GM23338 (cell line): ENCODE results near the gene BCAS1. TPM values are rescaled to one million over a fixed set of nuclear protein-coding genes. Genes with fewer than 3 reads are reported as not detected.

Experiments used
- ATAC-seq: fragments of 200-7000 bp; cut with Tn5 transposase; 3 replicates; pipeline ENCODE4 v1.9.1; 2020
- DNase-seq: peaks from one replicate; pipeline ENCODE4 v3.0.0-alpha.2; 2015; ENCODE audit warnings: low spot score
- H2AFZ ChIP-seq: fragments of 200-600 bp; sonication (generic); 2 replicates; pipeline ENCODE4 v1.8.0; 2016; ENCODE audit warnings: antibody characterized with exemption, mild to moderate bottlenecking, moderate library complexity
- H3F3A ChIP-seq: fragments of 200-600 bp; sonication (generic); replicated peaks from 2 replicates; pipeline ENCODE4 v1.8.0; 2017; ENCODE audit warnings: antibody characterized with exemption, mixed run types, low read depth
- H3K27ac ChIP-seq: fragments of 200-600 bp; sonication (generic); 2 replicates; pipeline ENCODE4 v1.6.1; 2016; ENCODE audit warnings: low read depth
- H3K27me3 ChIP-seq: fragments of 200-600 bp; sonication (generic); 2 replicates; pipeline ENCODE4 v1.8.0; 2016; ENCODE audit warnings: mild to moderate bottlenecking, mixed run types, moderate library complexity; ENCODE audit not compliant: insufficient read depth
- H3K36me3 ChIP-seq: fragments of 200-600 bp; sonication (generic); 2 replicates; pipeline ENCODE4 v1.8.0; 2016; ENCODE audit warnings: mild to moderate bottlenecking; ENCODE audit not compliant: insufficient read depth
- H3K4me1 ChIP-seq: fragments of 200-600 bp; sonication (generic); 2 replicates; pipeline ENCODE4 v1.8.0; 2016; ENCODE audit warnings: mild to moderate bottlenecking, moderate library complexity; ENCODE audit not compliant: insufficient read depth
- H3K4me2 ChIP-seq: fragments of 200-600 bp; sonication (generic); 2 replicates; pipeline ENCODE4 v1.7.1; 2017; ENCODE audit warnings: mixed run types
- H3K4me3 ChIP-seq: fragments of 200-600 bp; sonication (generic); 2 replicates; pipeline ENCODE4 v1.6.1; 2016; ENCODE audit warnings: mixed run types
- H3K79me2 ChIP-seq: fragments of 200-600 bp; sonication (generic); replicated peaks from 2 replicates; pipeline ENCODE4 v1.8.0; 2017; ENCODE audit warnings: mild to moderate bottlenecking; ENCODE audit not compliant: insufficient read depth
- H3K9me2 ChIP-seq: fragments of 200-600 bp; sonication (generic); 2 replicates; pipeline ENCODE4 v1.8.0; 2017; ENCODE audit not compliant: insufficient read depth
- H4K20me1 ChIP-seq: fragments of 200-600 bp; sonication (generic); replicated peaks from 2 replicates; pipeline ENCODE4 v1.8.0; 2017; ENCODE audit warnings: mild to moderate bottlenecking; ENCODE audit not compliant: insufficient read depth
- H3K27ac Mint-ChIP-seq: 2 replicates; pipeline ENCODE4 v1.8.0; 2020; ENCODE audit warnings: inconsistent platforms, mild to moderate bottlenecking, moderate library complexity, mixed read lengths
- H3K27me3 Mint-ChIP-seq: 3 replicates; pipeline ENCODE4 v1.8.0; 2022; ENCODE audit warnings: low read depth, mild to moderate bottlenecking, moderate library complexity, mixed read lengths, inconsistent platforms; ENCODE audit not compliant: insufficient read depth, poor library complexity
- H3K36me3 Mint-ChIP-seq: 3 replicates; pipeline ENCODE4 v1.8.0; 2021; ENCODE audit warnings: low read depth, mild to moderate bottlenecking, inconsistent platforms, moderate library complexity, mixed read lengths
- H3K4me1 Mint-ChIP-seq: 3 replicates; pipeline ENCODE4 v1.8.0; 2020; ENCODE audit warnings: mild to moderate bottlenecking, inconsistent platforms, mixed read lengths
- H3K4me3 Mint-ChIP-seq: 3 replicates; pipeline ENCODE4 v1.8.0; 2021; ENCODE audit warnings: moderate library complexity, mild to moderate bottlenecking, inconsistent platforms, mixed read lengths
- H3K9me3 Mint-ChIP-seq: 3 replicates; pipeline ENCODE4 v1.8.0; 2020; ENCODE audit warnings: moderate library complexity, mild to moderate bottlenecking, inconsistent platforms, mixed read lengths
- CREB1 ChIP-seq: fragments of 250-450 bp; sonication (Bioruptor Pico); IDR thresholded peaks from 2 replicates; pipeline ENCODE4 v1.5.0; 2020; ENCODE audit warnings: low read depth, mild to moderate bottlenecking, moderate library complexity
- EZH2 ChIP-seq: fragments of 200-600 bp; sonication (generic); IDR thresholded peaks from one replicate; pipeline ENCODE4 v1.8.0; 2017; ENCODE audit warnings: antibody characterized with exemption, mild to moderate bottlenecking, low read depth; ENCODE audit not compliant: unreplicated experiment
- EZH2phosphoT487 ChIP-seq: fragments of 200-600 bp; sonication (generic); IDR thresholded peaks from one replicate; pipeline ENCODE4 v1.8.1; 2018; ENCODE audit warnings: antibody characterized with exemption; ENCODE audit not compliant: unreplicated experiment
- JUNB ChIP-seq: IDR thresholded peaks from one replicate; pipeline ENCODE4 v1.6.1; 2016; ENCODE audit warnings: antibody characterized with exemption; ENCODE audit not compliant: unreplicated experiment
- NANOG ChIP-seq: IDR thresholded peaks from 2 replicates; pipeline ENCODE4 v1.6.1; 2016; ENCODE audit warnings: antibody characterized with exemption, borderline replicate concordance
- POLR2AphosphoS5 ChIP-seq: IDR thresholded peaks from 2 replicates; pipeline ENCODE4 v1.6.1; 2016; ENCODE audit warnings: antibody characterized with exemption, low read depth
- STAT1 ChIP-seq: IDR thresholded peaks from one replicate; pipeline ENCODE4 v1.6.1; 2016; ENCODE audit warnings: antibody characterized with exemption; ENCODE audit not compliant: unreplicated experiment
- ZNF114 ChIP-seq: fragments of 250-450 bp; sonication (Bioruptor Pico); IDR thresholded peaks from 2 replicates; pipeline ENCODE4 v1.5.0; 2020; ENCODE audit warnings: mild to moderate bottlenecking, moderate library complexity
- ZNF331 ChIP-seq: fragments of 250-450 bp; sonication (Bioruptor Pico); IDR thresholded peaks from 2 replicates; pipeline ENCODE4 v1.5.0; 2020; ENCODE audit warnings: low read depth, mild to moderate bottlenecking, moderate library complexity
- polyA plus RNA-seq: library from polyadenylated mRNA; unstranded; fragments of >200 nt; fragmentation: Nextera tagmentation; extraction: Ambion mirVana; gene quantifications from 2 replicates; pipeline ENCODE4 v1.2.1, GENCODE V29; 2016
- total RNA-seq: library from RNA; depleted of rRNA; stranded (reverse); fragments of >200 nt; shearing (Covaris generic); gene quantifications from 2 replicates; pipeline ENCODE4 v1.2.3, GENCODE V29; 2014
- TF ChIP-seq, protein P1 (sequence below), 2 experiments: fragments of 200-600 bp in 1 of 2; sonication (generic) in 1 of 2; conservative IDR thresholded peaks; 2 replicates each; pipeline versions ENCODE4 v1.5.1 to v1.6.1; 2016 to 2017; ENCODE audit warnings: antibody characterized with exemption in 2 of 2, low read depth in 2 of 2, mild to moderate bottlenecking in 2 of 2, moderate library complexity in 1 of 2
- TF ChIP-seq, protein P2 (sequence below): fragments of 250-450 bp; sonication (Bioruptor Pico); IDR thresholded peaks from 2 replicates; pipeline ENCODE4 v1.5.0; 2020; ENCODE audit warnings: mild to moderate bottlenecking, moderate library complexity
- TF ChIP-seq, protein P3 (sequence below): IDR thresholded peaks from one replicate; pipeline ENCODE4 v1.6.1; 2018; ENCODE audit warnings: antibody characterized with exemption; ENCODE audit not compliant: unreplicated experiment
- TF ChIP-seq, protein P4 (sequence below): IDR thresholded peaks from 2 replicates; pipeline ENCODE4 v1.6.1; 2016; ENCODE audit warnings: antibody characterized with exemption

BCAS1 gene
- total and polyA plus RNA-seq, 2 experiments from 2014 or later, result 0.17 to 0.19 TPM

DNA sequence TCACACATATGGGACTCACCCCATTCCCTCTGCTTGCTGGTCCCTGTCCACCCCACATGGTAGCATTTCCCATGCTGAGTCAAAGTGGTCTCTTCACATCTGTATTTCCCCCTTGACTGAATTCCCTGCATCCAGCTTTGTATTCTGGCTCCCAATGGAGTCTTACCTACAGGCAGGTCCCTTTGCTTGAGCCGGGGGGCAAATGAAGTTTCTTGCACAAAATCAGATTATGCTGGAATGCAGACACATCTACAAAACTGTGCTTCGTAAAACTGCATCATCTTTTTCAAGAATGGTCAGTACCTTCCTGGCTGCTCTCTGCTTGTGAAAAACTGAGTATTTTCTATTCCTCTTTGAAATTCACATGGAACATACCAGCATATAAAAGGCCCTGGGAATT is 32.1 kb upstream of the BCAS1 start:
- Histone ChIP-seq H3K4me2 (no peak overlapping the region), H4K20me1 (no peaks in the 10 kb centered on the region), H3K4me1 (no peaks in the 10 kb centered on the region), H3K9me2 (no peaks in the 10 kb centered on the region), H3K79me2 (no peaks in the 10 kb centered on the region), H3K4me3 (no peak overlapping the region), H2AFZ (no peak overlapping the region), H3F3A (no peaks in the 10 kb centered on the region), H3K27ac (no peak overlapping the region), H3K27me3 (no peaks in the 10 kb centered on the region), H3K36me3 (no peaks in the 10 kb centered on the region)
- no peaks in the 10 kb centered on the region for H3K36me3 Mint-ChIP-seq
- no peak overlapping the region for H3K4me3 Mint-ChIP-seq
- no peaks in the 10 kb centered on the region for H3K9me3 Mint-ChIP-seq
- ATAC-seq (no peak), DNase-seq (no peak)
- TF ChIP-seq, protein P1, sequence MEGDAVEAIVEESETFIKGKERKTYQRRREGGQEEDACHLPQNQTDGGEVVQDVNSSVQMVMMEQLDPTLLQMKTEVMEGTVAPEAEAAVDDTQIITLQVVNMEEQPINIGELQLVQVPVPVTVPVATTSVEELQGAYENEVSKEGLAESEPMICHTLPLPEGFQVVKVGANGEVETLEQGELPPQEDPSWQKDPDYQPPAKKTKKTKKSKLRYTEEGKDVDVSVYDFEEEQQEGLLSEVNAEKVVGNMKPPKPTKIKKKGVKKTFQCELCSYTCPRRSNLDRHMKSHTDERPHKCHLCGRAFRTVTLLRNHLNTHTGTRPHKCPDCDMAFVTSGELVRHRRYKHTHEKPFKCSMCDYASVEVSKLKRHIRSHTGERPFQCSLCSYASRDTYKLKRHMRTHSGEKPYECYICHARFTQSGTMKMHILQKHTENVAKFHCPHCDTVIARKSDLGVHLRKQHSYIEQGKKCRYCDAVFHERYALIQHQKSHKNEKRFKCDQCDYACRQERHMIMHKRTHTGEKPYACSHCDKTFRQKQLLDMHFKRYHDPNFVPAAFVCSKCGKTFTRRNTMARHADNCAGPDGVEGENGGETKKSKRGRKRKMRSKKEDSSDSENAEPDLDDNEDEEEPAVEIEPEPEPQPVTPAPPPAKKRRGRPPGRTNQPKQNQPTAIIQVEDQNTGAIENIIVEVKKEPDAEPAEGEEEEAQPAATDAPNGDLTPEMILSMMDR (conservative IDR thresholded peaks at IDR 0.05; ENCODE audit: low read depth in 2 of 2), result no peak
- TF ChIP-seq ZNF331 (CRISPR knock-in tag), result no peak
- TF ChIP-seq, protein P2, sequence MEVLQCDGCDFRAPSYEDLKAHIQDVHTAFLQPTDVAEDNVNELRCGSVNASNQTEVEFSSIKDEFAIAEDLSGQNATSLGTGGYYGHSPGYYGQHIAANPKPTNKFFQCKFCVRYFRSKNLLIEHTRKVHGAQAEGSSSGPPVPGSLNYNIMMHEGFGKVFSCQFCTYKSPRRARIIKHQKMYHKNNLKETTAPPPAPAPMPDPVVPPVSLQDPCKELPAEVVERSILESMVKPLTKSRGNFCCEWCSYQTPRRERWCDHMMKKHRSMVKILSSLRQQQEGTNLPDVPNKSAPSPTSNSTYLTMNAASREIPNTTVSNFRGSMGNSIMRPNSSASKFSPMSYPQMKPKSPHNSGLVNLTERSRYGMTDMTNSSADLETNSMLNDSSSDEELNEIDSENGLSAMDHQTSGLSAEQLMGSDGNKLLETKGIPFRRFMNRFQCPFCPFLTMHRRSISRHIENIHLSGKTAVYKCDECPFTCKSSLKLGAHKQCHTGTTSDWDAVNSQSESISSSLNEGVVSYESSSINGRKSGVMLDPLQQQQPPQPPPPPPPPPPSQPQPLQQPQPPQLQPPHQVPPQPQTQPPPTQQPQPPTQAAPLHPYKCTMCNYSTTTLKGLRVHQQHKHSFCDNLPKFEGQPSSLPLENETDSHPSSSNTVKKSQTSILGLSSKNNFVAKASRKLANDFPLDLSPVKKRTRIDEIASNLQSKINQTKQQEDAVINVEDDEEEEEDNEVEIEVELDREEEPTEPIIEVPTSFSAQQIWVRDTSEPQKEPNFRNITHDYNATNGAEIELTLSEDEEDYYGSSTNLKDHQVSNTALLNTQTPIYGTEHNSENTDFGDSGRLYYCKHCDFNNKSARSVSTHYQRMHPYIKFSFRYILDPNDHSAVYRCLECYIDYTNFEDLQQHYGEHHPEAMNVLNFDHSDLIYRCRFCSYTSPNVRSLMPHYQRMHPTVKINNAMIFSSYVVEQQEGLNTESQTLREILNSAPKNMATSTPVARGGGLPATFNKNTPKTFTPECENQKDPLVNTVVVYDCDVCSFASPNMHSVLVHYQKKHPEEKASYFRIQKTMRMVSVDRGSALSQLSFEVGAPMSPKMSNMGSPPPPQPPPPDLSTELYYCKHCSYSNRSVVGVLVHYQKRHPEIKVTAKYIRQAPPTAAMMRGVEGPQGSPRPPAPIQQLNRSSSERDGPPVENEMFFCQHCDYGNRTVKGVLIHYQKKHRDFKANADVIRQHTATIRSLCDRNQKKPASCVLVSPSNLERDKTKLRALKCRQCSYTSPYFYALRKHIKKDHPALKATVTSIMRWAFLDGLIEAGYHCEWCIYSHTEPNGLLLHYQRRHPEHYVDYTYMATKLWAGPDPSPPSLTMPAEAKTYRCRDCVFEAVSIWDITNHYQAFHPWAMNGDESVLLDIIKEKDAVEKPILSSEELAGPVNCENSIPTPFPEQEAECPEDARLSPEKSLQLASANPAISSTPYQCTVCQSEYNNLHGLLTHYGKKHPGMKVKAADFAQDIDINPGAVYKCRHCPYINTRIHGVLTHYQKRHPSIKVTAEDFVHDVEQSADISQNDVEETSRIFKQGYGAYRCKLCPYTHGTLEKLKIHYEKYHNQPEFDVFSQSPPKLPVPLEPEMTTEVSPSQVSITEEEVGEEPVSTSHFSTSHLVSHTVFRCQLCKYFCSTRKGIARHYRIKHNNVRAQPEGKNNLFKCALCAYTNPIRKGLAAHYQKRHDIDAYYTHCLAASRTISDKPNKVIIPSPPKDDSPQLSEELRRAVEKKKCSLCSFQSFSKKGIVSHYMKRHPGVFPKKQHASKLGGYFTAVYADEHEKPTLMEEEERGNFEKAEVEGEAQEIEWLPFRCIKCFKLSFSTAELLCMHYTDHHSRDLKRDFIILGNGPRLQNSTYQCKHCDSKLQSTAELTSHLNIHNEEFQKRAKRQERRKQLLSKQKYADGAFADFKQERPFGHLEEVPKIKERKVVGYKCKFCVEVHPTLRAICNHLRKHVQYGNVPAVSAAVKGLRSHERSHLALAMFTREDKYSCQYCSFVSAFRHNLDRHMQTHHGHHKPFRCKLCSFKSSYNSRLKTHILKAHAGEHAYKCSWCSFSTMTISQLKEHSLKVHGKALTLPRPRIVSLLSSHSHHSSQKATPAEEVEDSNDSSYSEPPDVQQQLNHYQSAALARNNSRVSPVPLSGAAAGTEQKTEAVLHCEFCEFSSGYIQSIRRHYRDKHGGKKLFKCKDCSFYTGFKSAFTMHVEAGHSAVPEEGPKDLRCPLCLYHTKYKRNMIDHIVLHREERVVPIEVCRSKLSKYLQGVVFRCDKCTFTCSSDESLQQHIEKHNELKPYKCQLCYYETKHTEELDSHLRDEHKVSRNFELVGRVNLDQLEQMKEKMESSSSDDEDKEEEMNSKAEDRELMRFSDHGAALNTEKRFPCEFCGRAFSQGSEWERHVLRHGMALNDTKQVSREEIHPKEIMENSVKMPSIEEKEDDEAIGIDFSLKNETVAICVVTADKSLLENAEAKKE (CRISPR knock-in tag), result no peak
- no peak for TF ChIP-seq EZH2
- TF ChIP-seq NANOG, result no peak
- TF ChIP-seq STAT1, result no peak
- TF ChIP-seq, protein P3, sequence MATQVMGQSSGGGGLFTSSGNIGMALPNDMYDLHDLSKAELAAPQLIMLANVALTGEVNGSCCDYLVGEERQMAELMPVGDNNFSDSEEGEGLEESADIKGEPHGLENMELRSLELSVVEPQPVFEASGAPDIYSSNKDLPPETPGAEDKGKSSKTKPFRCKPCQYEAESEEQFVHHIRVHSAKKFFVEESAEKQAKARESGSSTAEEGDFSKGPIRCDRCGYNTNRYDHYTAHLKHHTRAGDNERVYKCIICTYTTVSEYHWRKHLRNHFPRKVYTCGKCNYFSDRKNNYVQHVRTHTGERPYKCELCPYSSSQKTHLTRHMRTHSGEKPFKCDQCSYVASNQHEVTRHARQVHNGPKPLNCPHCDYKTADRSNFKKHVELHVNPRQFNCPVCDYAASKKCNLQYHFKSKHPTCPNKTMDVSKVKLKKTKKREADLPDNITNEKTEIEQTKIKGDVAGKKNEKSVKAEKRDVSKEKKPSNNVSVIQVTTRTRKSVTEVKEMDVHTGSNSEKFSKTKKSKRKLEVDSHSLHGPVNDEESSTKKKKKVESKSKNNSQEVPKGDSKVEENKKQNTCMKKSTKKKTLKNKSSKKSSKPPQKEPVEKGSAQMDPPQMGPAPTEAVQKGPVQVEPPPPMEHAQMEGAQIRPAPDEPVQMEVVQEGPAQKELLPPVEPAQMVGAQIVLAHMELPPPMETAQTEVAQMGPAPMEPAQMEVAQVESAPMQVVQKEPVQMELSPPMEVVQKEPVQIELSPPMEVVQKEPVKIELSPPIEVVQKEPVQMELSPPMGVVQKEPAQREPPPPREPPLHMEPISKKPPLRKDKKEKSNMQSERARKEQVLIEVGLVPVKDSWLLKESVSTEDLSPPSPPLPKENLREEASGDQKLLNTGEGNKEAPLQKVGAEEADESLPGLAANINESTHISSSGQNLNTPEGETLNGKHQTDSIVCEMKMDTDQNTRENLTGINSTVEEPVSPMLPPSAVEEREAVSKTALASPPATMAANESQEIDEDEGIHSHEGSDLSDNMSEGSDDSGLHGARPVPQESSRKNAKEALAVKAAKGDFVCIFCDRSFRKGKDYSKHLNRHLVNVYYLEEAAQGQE, result no peak
- TF ChIP-seq ZNF114 (CRISPR knock-in tag), result no peak
- no peak for TF ChIP-seq POLR2AphosphoS5
- TF ChIP-seq, protein P4, sequence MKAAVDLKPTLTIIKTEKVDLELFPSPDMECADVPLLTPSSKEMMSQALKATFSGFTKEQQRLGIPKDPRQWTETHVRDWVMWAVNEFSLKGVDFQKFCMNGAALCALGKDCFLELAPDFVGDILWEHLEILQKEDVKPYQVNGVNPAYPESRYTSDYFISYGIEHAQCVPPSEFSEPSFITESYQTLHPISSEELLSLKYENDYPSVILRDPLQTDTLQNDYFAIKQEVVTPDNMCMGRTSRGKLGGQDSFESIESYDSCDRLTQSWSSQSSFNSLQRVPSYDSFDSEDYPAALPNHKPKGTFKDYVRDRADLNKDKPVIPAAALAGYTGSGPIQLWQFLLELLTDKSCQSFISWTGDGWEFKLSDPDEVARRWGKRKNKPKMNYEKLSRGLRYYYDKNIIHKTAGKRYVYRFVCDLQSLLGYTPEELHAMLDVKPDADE, result no peak
- TF ChIP-seq EZH2phosphoT487, result no peak
- TF ChIP-seq CREB1 (CRISPR knock-in tag), result no peak
- no peak for TF ChIP-seq JUNB
- H3K4me1 Mint-ChIP-seq, result no peaks in the 10 kb centered on the region
- H3K27me3 Mint-ChIP-seq, result peaks cover 5% of the 10 kb centered on the region
- H3K27ac Mint-ChIP-seq, result no peak overlapping the region
